T47D (cell line): Measurements from ENCODE around the gene VSX1.

Source experiments
- DNase-seq, 2 experiments: peaks; one replicate each; pipeline versions ENCODE4 v3.0.0 to v3.0.0-alpha.2; 2011 to 2012; ENCODE audit warnings: low read depth in 1 of 2, low spot score in 1 of 2
- JUND ChIP-seq: IDR thresholded peaks from 2 replicates; pipeline ENCODE4 v1.6.1; 2012; ENCODE audit warnings: low read depth
- in situ Hi-C: cut with HindIII; loops from 2 replicates; pipeline ENCODE4 v1.10.0; 2016; ENCODE audit warnings: low sequenced_read_pairs, low pct_unique_long_range_greater_than_20kb

VSX1 gene

DNA sequence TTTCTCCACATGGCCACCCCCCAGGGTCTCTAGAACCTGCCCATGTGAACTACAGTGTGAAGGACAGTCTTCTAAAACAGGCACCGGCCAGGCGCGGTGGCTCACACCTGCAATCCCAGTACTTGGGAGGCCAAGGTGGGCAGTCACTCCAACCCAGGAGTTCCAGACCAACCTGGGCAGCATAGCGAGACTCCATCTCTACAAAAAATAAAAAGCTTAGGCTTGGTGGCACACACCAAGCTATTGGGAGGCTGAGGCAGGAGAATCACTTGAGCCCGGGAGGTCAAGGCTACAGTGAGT lies 37.7 kb downstream of the VSX1 start:
- no peak for DNase-seq
- in situ Hi-C loops, result no loop called here
- TF ChIP-seq JUND, result no peak

GRCh38 chr20:25043499-25044260 lies 38.3 kb downstream of the VSX1 start:
- TF ChIP-seq JUND, result no peak
- no peak for DNase-seq
- in situ Hi-C loops, result no loop called here

DNA sequence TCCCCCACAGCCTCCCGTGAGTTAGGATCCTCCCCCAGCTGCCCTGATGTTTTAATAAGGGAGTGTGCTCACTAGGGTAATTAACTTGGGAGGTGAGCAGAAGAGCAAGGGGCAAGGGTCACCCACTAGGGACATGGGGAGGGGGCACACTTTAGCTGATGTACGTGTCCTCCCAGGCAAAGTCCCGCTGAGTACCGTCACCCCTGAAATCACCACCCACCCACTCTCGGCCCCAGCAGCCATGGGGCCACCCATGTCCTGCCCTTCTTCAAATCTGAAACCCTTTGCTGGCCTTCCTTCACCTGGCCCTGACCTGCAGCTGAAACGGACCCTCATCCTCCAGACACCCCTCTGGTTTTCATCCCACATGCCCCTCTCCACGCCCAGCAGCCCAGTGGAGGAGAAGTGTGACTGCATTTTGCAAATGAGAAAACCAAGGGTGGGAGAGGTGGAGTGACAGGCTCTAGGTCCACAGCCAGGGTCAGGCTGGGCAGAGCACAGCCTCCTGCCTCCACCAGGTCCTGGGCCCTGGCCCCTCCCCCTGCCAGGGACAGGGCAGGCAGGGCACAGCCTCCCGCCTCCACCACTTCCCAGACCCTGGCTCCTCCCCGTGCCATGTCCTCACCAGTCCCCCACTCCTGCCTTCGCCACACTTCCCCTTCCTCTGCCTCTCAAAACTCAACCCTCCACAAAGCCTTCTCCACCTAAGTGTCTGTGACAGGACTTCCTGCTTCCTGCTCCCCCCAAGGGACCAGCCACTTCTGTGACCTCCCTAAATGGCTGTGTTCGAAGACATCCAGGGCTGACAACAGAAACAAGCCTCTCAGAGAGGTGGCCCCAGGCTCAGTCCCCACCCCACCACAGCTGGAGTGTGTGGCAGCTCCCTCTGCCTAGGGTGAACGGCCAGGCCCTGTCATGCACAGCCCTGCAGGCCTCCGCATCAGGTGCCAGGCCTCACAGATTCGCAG lies 39.1 kb downstream of the VSX1 start:
- no peak for TF ChIP-seq JUND
- in situ Hi-C loops, result no loop called here
- no peak for DNase-seq

GRCh38 chr20:25041813-25042530 lies 40.0 kb downstream of the VSX1 start:
- no peak for DNase-seq
- in situ Hi-C loops, result no loop called here
- TF ChIP-seq JUND, result no peak

DNA sequence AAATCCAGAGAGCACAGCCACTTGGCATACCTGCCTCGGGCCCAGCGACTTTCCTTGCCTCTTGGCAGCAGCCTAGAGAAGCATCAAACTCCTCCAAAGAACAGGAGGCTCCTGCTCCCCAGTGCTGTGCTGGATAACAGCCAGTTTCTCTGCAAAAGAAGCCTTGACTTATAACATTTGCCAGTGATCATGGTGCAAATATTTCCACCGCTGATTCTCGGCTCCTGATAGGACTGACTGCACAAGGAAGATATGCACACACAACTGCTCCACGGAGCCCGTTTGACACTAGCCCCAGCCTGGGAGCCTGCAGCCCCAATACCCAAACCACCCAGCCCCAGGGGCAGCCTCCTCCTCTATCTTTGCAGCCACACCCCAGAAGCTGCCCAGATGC lies 41.5 kb downstream of the VSX1 start:
- no peak for TF ChIP-seq JUND
- DNase-seq, result peak; percentile 32 to 85
- in situ Hi-C loops, result no loop called here

GRCh38 chr20:25039697-25040437 lies 42.1 kb downstream of the VSX1 start:
- no peak for TF ChIP-seq JUND
- in situ Hi-C loops, result no loop called here
- peak; percentile 37 to 96 for DNase-seq

GRCh38 chr20:25038591-25039015 lies 43.3 kb downstream of the VSX1 start:
- in situ Hi-C loops, result no loop called here
- no peak for DNase-seq
- no peak for TF ChIP-seq JUND

DNA sequence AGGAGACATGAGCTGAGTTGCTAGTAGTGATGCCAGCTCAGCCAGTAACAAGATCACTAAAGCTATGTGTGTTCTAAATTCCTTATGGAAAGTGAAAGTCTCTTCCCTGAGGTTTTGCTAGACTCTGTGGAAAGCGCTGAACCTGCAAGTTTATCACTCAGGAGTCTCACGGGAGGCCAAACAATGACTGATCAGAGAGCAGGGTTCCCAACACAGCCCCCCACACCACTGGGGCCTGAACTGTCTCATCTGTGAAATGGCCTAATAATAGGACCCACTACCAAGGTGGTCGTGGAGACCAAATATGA lies 43.9 kb downstream of the VSX1 start:
- DNase-seq, result no peak
- in situ Hi-C loops, result no loop called here
- no peak for TF ChIP-seq JUND

GRCh38 chr20:25037288-25038102 lies 44.4 kb downstream of the VSX1 start:
- no peak for DNase-seq
- no peak for TF ChIP-seq JUND
- in situ Hi-C loops, result no loop called here

- in situ Hi-C loops, result no loop called here
Observed at GRCh38 chr20:25036331-25036936, 45.5 kb downstream of the VSX1 start.

GRCh38 chr20:25035921-25036320 lies 46.0 kb downstream of the VSX1 start:
- in situ Hi-C loops, result no loop called here
- DNase-seq, result no peak
- TF ChIP-seq JUND, result no peak

More at GRCh38 chr20:25036331-25036936, 45.5 kb downstream of the VSX1 start:
- no peak for TF ChIP-seq JUND
- DNase-seq, result no peak

DNA sequence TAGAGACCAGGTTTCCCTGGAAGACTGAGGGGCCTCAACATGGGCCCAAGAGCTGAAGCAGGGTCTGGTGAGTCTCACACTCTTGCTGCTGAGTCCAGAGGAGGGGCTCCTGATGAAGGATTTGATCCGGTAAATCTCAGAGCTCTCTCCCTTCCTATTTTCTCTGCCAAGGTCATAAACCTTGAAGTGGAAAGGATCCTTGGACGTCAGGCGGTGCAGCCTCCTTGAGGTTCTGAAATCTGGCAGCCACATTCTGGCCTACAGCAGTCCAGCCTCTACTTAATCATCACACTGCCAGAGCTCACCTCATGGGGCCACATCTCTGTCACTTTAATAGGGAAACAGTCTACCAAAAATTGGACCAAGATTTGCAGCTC lies 48.0 kb downstream of the VSX1 start:
- in situ Hi-C loops, result no loop called here
- no peak for DNase-seq
- TF ChIP-seq JUND, result no peak
